Measurements from ENCODE around the gene EPHA3.

EPHA3 gene

DNA sequence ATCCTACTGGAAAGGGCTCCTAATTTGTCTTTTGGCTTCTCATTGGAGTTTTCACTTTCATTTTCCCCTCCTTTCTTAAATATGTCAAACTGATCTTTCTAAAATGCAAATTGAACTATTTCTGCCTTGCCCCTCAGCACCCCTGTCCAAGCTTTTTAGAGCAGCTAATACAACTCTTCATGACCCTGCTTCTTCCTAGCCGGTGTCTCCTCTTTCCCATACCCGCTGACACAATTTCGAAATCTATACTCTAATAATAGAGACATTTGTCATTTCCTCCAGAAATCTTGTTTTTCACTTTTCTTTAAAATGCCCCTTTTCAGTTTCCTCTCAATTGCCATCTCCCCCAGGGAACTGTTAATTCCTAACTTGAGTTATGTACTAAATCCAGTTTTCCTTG, 2.9 kb upstream of the EPHA3 start (continued):
- TF ChIP-seq, protein P1, sequence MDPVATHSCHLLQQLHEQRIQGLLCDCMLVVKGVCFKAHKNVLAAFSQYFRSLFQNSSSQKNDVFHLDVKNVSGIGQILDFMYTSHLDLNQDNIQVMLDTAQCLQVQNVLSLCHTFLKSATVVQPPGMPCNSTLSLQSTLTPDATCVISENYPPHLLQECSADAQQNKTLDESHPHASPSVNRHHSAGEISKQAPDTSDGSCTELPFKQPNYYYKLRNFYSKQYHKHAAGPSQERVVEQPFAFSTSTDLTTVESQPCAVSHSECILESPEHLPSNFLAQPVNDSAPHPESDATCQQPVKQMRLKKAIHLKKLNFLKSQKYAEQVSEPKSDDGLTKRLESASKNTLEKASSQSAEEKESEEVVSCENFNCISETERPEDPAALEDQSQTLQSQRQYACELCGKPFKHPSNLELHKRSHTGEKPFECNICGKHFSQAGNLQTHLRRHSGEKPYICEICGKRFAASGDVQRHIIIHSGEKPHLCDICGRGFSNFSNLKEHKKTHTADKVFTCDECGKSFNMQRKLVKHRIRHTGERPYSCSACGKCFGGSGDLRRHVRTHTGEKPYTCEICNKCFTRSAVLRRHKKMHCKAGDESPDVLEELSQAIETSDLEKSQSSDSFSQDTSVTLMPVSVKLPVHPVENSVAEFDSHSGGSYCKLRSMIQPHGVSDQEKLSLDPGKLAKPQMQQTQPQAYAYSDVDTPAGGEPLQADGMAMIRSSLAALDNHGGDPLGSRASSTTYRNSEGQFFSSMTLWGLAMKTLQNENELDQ (tag by site-specific recombination; IDR thresholded peaks at IDR 0.05; ENCODE audit: low read depth): no peak
- TF ChIP-seq ZNF175 (tag by site-specific recombination; IDR thresholded peaks at IDR 0.05): no peak

- no peaks in the 10 kb centered on the region for H3K9me3 ChIP-seq (ENCODE audit: control insufficient read depth, insufficient read depth, low read depth, low read length)
- H3K36me3 ChIP-seq (ENCODE audit: control insufficient read depth in 2 of 2, insufficient read depth in 1 of 2, low read length in 2 of 2): no peaks in the 10 kb centered on the region
- POLR2A ChIA-PET: no interaction called here
- no peak overlapping the region for H3K27ac ChIP-seq (ENCODE audit: extremely low read depth, low read depth, low read length)
- no peak overlapping the region for H3K4me3 ChIP-seq (ENCODE audit: low read depth, low read length)
- CTCF ChIA-PET: no interaction called here
- H3K4me1 ChIP-seq (ENCODE audit: control insufficient read depth, insufficient read depth, low read length): no peaks in the 10 kb centered on the region; the same call in 1 of the 2 replicates
- no peak for TF ChIP-seq ZNF335 (tag by site-specific recombination; conservative IDR thresholded peaks at IDR 0.05)
- TF ChIP-seq, protein P1 (tag by site-specific recombination; IDR thresholded peaks at IDR 0.05; ENCODE audit: low read depth): no peak
- no peak for TF ChIP-seq ZNF623 (tag by site-specific recombination; IDR thresholded peaks at IDR 0.05)
- TF ChIP-seq GLI4 (tag by site-specific recombination; IDR thresholded peaks at IDR 0.05): no peak
- no peak for TF ChIP-seq ZNF184 (tag by site-specific recombination; IDR thresholded peaks at IDR 0.05)
- no peak for TF ChIP-seq ZNF274 (IDR thresholded peaks at IDR 0.05; ENCODE audit: low read length)
- TF ChIP-seq ZNF274 (tag by site-specific recombination; IDR thresholded peaks at IDR 0.05; ENCODE audit: borderline replicate concordance): no peak
- TF ChIP-seq ZNF664 (tag by site-specific recombination; IDR thresholded peaks at IDR 0.05): no peak
- no peak for TF ChIP-seq ZNF404 (tag by site-specific recombination; IDR thresholded peaks at IDR 0.05)
- no peak for TF ChIP-seq ZNF596 (tag by site-specific recombination; IDR thresholded peaks at IDR 0.05)
- TF ChIP-seq ZNF610 (tag by site-specific recombination; IDR thresholded peaks at IDR 0.05; ENCODE audit: borderline replicate concordance): no peak
- TF ChIP-seq ZNF473 (tag by site-specific recombination; IDR thresholded peaks at IDR 0.05): no peak
- TF ChIP-seq, protein P2, sequence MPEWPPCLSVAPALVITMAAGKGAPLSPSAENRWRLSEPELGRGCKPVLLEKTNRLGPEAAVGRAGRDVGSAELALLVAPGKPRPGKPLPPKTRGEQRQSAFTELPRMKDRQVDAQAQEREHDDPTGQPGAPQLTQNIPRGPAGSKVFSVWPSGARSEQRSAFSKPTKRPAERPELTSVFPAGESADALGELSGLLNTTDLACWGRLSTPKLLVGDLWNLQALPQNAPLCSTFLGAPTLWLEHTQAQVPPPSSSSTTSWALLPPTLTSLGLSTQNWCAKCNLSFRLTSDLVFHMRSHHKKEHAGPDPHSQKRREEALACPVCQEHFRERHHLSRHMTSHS (tag by site-specific recombination; IDR thresholded peaks at IDR 0.05): no peak
- no peak for TF ChIP-seq ZXDB (tag by site-specific recombination; IDR thresholded peaks at IDR 0.05)
These were observed 1.9 kb upstream of the EPHA3 start for GRCh38 chr3:89105503-89105902.

GRCh38 chr3:89108291-89108550, 800 bp downstream of the EPHA3 start:
- Histone ChIP-seq H3K9me3 (ENCODE audit: control insufficient read depth, insufficient read depth, low read depth, low read length) (no peaks in the 10 kb centered on the region), H3K27ac (ENCODE audit: extremely low read depth, low read depth, low read length) (peak overlapping the region; percentile 48; the same call in 1 of the 2 replicates), H3K36me3 (ENCODE audit: control insufficient read depth in 2 of 2, insufficient read depth in 1 of 2, low read length in 2 of 2) (no peaks in the 10 kb centered on the region), H3K4me3 (ENCODE audit: low read depth, low read length) (peak overlapping the region; percentile 60), H3K4me1 (ENCODE audit: control insufficient read depth, insufficient read depth, low read length) (peaks cover 4% of the 10 kb centered on the region)
- ChIA-PET POLR2A (interaction anchor here (1.5 kb wide), 1 partner anchor 72 kb away, joined by 5 read pairs; no protein-coding TSS in a partner anchor), CTCF (no interaction called here)
- no peak for TF ChIP-seq ZNF274 (IDR thresholded peaks at IDR 0.05; ENCODE audit: low read length)
- no peak for TF ChIP-seq ZNF274 (tag by site-specific recombination; IDR thresholded peaks at IDR 0.05; ENCODE audit: borderline replicate concordance)
- TF ChIP-seq PRDM10 (tag by site-specific recombination; IDR thresholded peaks at IDR 0.05): peak; percentile 62
- TF ChIP-seq SCRT1 (tag by site-specific recombination; IDR thresholded peaks at IDR 0.05; ENCODE audit: borderline replicate concordance): no peak
